ENCODE data around the gene TNS3. TPM values are rescaled to one million over a fixed set of nuclear protein-coding genes. Genes with fewer than 3 reads are reported as not detected.

TNS3 gene
- polyA plus RNA-seq, 3 donors, result 5.2 to 30.3 (median 7.9) TPM

GRCh38 chr7:47534322-47535034 is 47.4 kb downstream of the TNS3 start:
- TF ChIP-seq, protein P1, sequence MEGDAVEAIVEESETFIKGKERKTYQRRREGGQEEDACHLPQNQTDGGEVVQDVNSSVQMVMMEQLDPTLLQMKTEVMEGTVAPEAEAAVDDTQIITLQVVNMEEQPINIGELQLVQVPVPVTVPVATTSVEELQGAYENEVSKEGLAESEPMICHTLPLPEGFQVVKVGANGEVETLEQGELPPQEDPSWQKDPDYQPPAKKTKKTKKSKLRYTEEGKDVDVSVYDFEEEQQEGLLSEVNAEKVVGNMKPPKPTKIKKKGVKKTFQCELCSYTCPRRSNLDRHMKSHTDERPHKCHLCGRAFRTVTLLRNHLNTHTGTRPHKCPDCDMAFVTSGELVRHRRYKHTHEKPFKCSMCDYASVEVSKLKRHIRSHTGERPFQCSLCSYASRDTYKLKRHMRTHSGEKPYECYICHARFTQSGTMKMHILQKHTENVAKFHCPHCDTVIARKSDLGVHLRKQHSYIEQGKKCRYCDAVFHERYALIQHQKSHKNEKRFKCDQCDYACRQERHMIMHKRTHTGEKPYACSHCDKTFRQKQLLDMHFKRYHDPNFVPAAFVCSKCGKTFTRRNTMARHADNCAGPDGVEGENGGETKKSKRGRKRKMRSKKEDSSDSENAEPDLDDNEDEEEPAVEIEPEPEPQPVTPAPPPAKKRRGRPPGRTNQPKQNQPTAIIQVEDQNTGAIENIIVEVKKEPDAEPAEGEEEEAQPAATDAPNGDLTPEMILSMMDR (IDR thresholded peaks at IDR 0.05), result no peak
- H3K27ac ChIP-seq (ENCODE audit: low read depth in 1 of 2, low read length in 2 of 2), result no peak overlapping the region
- H3K36me3 Mint-ChIP-seq, result peaks cover 36 to 42% of the 10 kb centered on the region in 2 donors
- intact Hi-C loops (cut with micrococcal nuclease), result no loop called here
- 96% methylated on average over 6 of the region's 10 CpGs for WGBS (ENCODE audit: insufficient coverage)
- no peak overlapping the region for H3K4me2 ChIP-seq (replicated peaks; ENCODE audit: extremely low read depth, low read length, poor library complexity, severe bottlenecking)
- H3K27ac Mint-ChIP-seq, result no peak overlapping the region
- H3K36me3 ChIP-seq (replicated peaks in 1 of 2; ENCODE audit: control insufficient read depth in 1 of 2, insufficient read depth in 2 of 2, low read length in 2 of 2), result peaks cover 2 to 27% of the 10 kb centered on the region in 2 donors
- no peak overlapping the region for H3K4me3 Mint-ChIP-seq
- H3K9ac ChIP-seq (ENCODE audit: insufficient read depth, low read length, poor library complexity, severe bottlenecking), result no peak overlapping the region
- DNase-seq, result no peak
- H3K27me3 ChIP-seq (ENCODE audit: control insufficient read depth in 2 of 2, insufficient read depth in 2 of 2, low read length in 2 of 2), result peaks cover 0 to 16% of the 10 kb centered on the region in 2 donors
- H3K4me3 ChIP-seq (replicated peaks in 1 of 3; ENCODE audit: low read depth in 2 of 3, low read length in 3 of 3), result no peak overlapping the region
- H3K9me3 ChIP-seq (replicated peaks in 1 of 2; ENCODE audit: control insufficient read depth in 1 of 2, insufficient read depth in 1 of 2, low read length in 2 of 2), result peaks cover 0 to 4% of the 10 kb centered on the region in 2 donors
- peaks cover 15 to 27% (median 19%) of the 10 kb centered on the region in 3 donors for H3K27me3 Mint-ChIP-seq (ENCODE audit: low read depth in 3 of 3)
- H2AFZ ChIP-seq (ENCODE audit: insufficient read depth, low read depth, low read length, poor library complexity, severe bottlenecking), result no peak overlapping the region
- H3K4me1 ChIP-seq (ENCODE audit: control insufficient read depth in 1 of 2, insufficient read depth in 2 of 2, low read length in 2 of 2), result peaks cover 7 to 12% of the 10 kb centered on the region in 2 donors
- peaks cover 93% of the 10 kb centered on the region for H3K79me2 ChIP-seq (ENCODE audit: insufficient read depth, low read length)
- peaks cover 0 to 12% (median 7%) of the 10 kb centered on the region in 7 donors for H3K9me3 Mint-ChIP-seq
- H3K4me1 Mint-ChIP-seq, result peaks cover 32% of the 10 kb centered on the region
- peaks cover 93% of the 10 kb centered on the region for H4K20me1 ChIP-seq (ENCODE audit: insufficient read depth, low read length)

- peaks cover 72% of the 10 kb centered on the region for H3K79me2 ChIP-seq (ENCODE audit: insufficient read depth, low read length)
- no peak overlapping the region for H3K4me2 ChIP-seq (replicated peaks; ENCODE audit: extremely low read depth, low read length, poor library complexity, severe bottlenecking)
- intact Hi-C loops (cut with micrococcal nuclease), result no loop called here
- no peaks in the 10 kb centered on the region for H3K27me3 ChIP-seq (ENCODE audit: control insufficient read depth in 2 of 2, insufficient read depth in 2 of 2, low read length in 2 of 2)
- H3K36me3 ChIP-seq (replicated peaks in 1 of 2; ENCODE audit: control insufficient read depth in 1 of 2, insufficient read depth in 2 of 2, low read length in 2 of 2), result peaks cover 22 to 45% of the 10 kb centered on the region in 2 donors
- 96% methylated on average over 9 of the region's 17 CpGs for WGBS (ENCODE audit: insufficient coverage)
- peaks cover 90% of the 10 kb centered on the region for H4K20me1 ChIP-seq (ENCODE audit: insufficient read depth, low read length)
- no peak overlapping the region for H2AFZ ChIP-seq (ENCODE audit: insufficient read depth, low read depth, low read length, poor library complexity, severe bottlenecking)
- H3K9me3 ChIP-seq (replicated peaks in 1 of 2; ENCODE audit: control insufficient read depth in 1 of 2, insufficient read depth in 1 of 2, low read length in 2 of 2), result peaks cover 0 to 4% of the 10 kb centered on the region in 2 donors
- Mint-ChIP-seq H3K4me1 (peaks cover 12% of the 10 kb centered on the region), H3K9me3 (peaks cover 0 to 12% (median 5%) of the 10 kb centered on the region in 7 donors), H3K27me3 (ENCODE audit: low read depth in 3 of 3) (peaks cover 0 to 4% (median 2%) of the 10 kb centered on the region in 3 donors), H3K27ac (no peak overlapping the region), H3K36me3 (peaks cover 44 to 53% of the 10 kb centered on the region in 2 donors), H3K4me3 (no peak overlapping the region)
- TF ChIP-seq, protein P1 (IDR thresholded peaks at IDR 0.05), result no peak
- H3K4me1 ChIP-seq (ENCODE audit: control insufficient read depth in 1 of 2, insufficient read depth in 2 of 2, low read length in 2 of 2), result no peaks in the 10 kb centered on the region
- no peak for DNase-seq
- no peak overlapping the region for H3K4me3 ChIP-seq (replicated peaks in 1 of 3; ENCODE audit: low read depth in 2 of 3, low read length in 3 of 3)
- H3K27ac ChIP-seq (ENCODE audit: low read depth in 1 of 2, low read length in 2 of 2), result no peak overlapping the region
- no peak overlapping the region for H3K9ac ChIP-seq (ENCODE audit: insufficient read depth, low read length, poor library complexity, severe bottlenecking)
Observed at GRCh38 chr7:47531584-47532492, 50.1 kb downstream of the TNS3 start.

Data from CD14-positive monocyte (primary cell).